ENCODE measurements around the gene RASAL2.
"Not testable (repeated sequence)": the region's sequence is repeated elsewhere in the genome, so short reads cannot be mapped to it uniquely, and the experiment has no call there.

The RASAL2 gene

DNA sequence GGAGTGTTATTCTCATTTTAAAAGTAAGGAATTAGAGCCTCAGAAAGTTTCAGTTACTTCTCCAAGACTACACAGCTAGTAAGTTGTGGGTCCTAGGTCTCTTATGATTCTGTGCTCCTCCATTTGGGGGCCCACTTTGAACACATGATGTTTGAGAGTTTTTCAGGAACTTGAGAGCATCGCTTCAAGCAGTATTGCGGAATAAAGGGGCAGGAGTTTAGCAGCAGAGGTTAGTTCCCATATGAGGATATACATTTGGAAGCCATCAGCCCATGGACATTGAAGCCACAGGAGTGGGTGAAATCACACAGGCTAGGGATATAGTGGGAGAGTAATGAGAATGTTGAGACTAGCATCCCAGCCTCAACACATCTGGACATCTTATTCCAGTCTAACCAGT lies 143.2 kb downstream of the RASAL2 start:
- Histone ChIP-seq H3K9ac (ENCODE audit: low read length) (no peak overlapping the region), H3K36me3 (ENCODE audit: control insufficient read depth, insufficient read depth, low read length) (no peaks in the 10 kb centered on the region), H3K4me3 (ENCODE audit: low read length) (no peak overlapping the region), H3K4me1 (ENCODE audit: control insufficient read depth, insufficient read depth, low read length) (no peaks in the 10 kb centered on the region), H3K27ac (ENCODE audit: low read depth, low read length) (no peak overlapping the region), H3K27me3 (ENCODE audit: control insufficient read depth, insufficient read depth, low read length) (no peaks in the 10 kb centered on the region)

DNA sequence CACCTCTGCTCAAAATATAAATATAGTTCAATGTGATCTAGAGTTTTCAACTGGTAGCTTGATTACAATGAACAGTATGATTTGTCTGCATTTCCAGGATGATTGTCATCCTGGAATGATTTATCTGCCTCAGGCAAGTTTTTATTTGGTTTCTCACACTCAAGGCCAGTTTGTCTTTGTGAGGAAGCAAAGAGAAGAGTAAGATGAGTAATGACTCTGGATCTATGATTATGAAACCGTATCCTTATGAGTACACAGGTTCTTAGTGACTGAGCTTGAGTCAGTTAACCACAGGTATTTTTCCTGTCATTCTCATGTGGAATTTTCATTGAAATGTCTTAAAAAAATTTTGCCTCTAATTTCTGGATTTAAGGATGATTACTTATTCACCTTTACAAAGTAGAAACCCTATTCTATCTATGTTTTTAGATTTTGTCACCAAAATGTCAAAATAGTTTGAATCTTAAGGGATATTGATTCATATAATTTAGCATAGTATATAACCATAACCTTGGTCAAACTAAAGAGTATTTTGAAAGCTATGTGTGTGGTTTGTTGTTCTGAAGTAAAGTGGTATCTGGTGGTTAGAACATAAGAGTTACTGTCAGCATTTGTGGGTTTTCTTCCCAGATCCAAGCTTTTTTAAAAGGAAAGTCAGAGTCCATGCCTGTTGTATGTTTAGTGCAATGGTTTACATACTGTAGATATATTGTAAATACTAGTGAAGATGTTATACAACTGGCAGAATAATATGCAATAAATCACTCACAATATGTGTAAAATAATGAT lies 145.0 kb downstream of the RASAL2 start:
- H3K9ac ChIP-seq (ENCODE audit: low read length), result no peak overlapping the region
- no peaks in the 10 kb centered on the region for H3K36me3 ChIP-seq (ENCODE audit: control insufficient read depth, insufficient read depth, low read length)
- H3K4me3 ChIP-seq (ENCODE audit: low read length), result no peak overlapping the region
- H3K27me3 ChIP-seq (ENCODE audit: control insufficient read depth, insufficient read depth, low read length), result no peaks in the 10 kb centered on the region
- H3K4me1 ChIP-seq (ENCODE audit: control insufficient read depth, insufficient read depth, low read length), result no peaks in the 10 kb centered on the region
- H3K27ac ChIP-seq (ENCODE audit: low read depth, low read length), result no peak overlapping the region

GRCh38 chr1:178241057-178241456 lies 147.2 kb downstream of the RASAL2 start:
- Histone ChIP-seq H3K4me1 (ENCODE audit: control insufficient read depth, insufficient read depth, low read length) (no peaks in the 10 kb centered on the region), H3K27me3 (ENCODE audit: control insufficient read depth, insufficient read depth, low read length) (no peaks in the 10 kb centered on the region), H3K36me3 (ENCODE audit: control insufficient read depth, insufficient read depth, low read length) (no peaks in the 10 kb centered on the region), H3K27ac (ENCODE audit: low read depth, low read length) (no peak overlapping the region), H3K4me3 (ENCODE audit: low read length) (no peak overlapping the region), H3K9ac (ENCODE audit: low read length) (no peak overlapping the region)

GRCh38 chr1:178241837-178242236 lies 147.9 kb downstream of the RASAL2 start:
- Histone ChIP-seq H3K27me3 (ENCODE audit: control insufficient read depth, insufficient read depth, low read length) (no peaks in the 10 kb centered on the region), H3K4me3 (ENCODE audit: low read length) (no peak overlapping the region), H3K9ac (ENCODE audit: low read length) (no peak overlapping the region), H3K4me1 (ENCODE audit: control insufficient read depth, insufficient read depth, low read length) (no peaks in the 10 kb centered on the region), H3K27ac (ENCODE audit: low read depth, low read length) (no peak overlapping the region), H3K36me3 (ENCODE audit: control insufficient read depth, insufficient read depth, low read length) (no peaks in the 10 kb centered on the region)

DNA sequence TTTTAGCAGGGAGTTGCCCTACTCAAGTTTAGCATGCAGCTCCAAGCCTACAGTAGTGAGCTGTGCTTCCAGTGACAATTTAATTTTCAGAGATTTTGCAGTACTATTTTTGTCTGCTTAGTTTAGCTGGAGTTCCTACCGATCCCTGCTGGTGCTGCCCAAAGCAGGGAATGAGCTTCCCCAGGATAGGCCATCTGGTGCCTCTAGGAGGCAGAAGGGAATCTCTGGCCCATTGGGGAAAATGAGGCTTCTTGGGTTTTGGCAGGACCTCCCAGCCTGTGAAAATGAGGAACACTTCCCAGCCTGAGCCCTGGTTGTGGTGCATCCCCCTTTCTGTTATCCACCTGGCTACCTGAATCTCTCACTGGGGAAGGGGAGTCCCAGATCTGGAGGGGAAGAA lies 149.2 kb downstream of the RASAL2 start:
- no peaks in the 10 kb centered on the region for H3K36me3 ChIP-seq (ENCODE audit: control insufficient read depth, insufficient read depth, low read length)
- no peak overlapping the region for H3K9ac ChIP-seq (ENCODE audit: low read length)
- no peaks in the 10 kb centered on the region for H3K4me1 ChIP-seq (ENCODE audit: control insufficient read depth, insufficient read depth, low read length)
- H3K4me3 ChIP-seq (ENCODE audit: low read length), result no peak overlapping the region
- no peak overlapping the region for H3K27ac ChIP-seq (ENCODE audit: low read depth, low read length)
- no peaks in the 10 kb centered on the region for H3K27me3 ChIP-seq (ENCODE audit: control insufficient read depth, insufficient read depth, low read length)

GRCh38 chr1:178243890-178244289 lies 150.0 kb downstream of the RASAL2 start:
- H3K4me1 ChIP-seq (ENCODE audit: control insufficient read depth, insufficient read depth, low read length), result no peaks in the 10 kb centered on the region
- H3K27me3 ChIP-seq (ENCODE audit: control insufficient read depth, insufficient read depth, low read length), result no peaks in the 10 kb centered on the region
- H3K9ac ChIP-seq (ENCODE audit: low read length), result no peak overlapping the region
- H3K36me3 ChIP-seq (ENCODE audit: control insufficient read depth, insufficient read depth, low read length), result no peaks in the 10 kb centered on the region
- H3K27ac ChIP-seq (ENCODE audit: low read depth, low read length), result no peak overlapping the region
- H3K4me3 ChIP-seq (ENCODE audit: low read length), result no peak overlapping the region

DNA sequence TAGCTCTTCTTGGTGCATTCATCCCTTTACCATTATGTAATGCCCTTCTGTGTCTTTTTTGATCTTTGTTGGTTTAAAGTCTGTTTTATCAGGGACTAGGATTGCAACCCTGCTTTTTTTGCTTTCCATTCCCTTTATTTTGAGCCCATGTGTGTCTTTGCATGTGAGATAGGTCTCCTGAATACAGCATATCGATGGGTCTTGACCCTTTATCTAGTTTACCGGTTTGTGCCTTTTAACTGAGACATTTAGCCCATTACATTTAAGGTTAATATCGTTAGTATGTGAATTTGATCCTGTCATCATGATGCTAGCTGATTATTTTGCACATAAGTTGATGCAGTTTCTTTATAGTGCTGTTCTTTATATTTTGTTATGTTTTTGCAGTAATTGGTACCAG lies 154.4 kb downstream of the RASAL2 start:
- H3K27me3 ChIP-seq (ENCODE audit: control insufficient read depth, insufficient read depth, low read length); H3K9ac ChIP-seq (ENCODE audit: low read length); H3K27ac ChIP-seq (ENCODE audit: low read depth, low read length); H3K4me1 ChIP-seq (ENCODE audit: control insufficient read depth, insufficient read depth, low read length); H3K36me3 ChIP-seq (ENCODE audit: control insufficient read depth, insufficient read depth, low read length); H3K4me3 ChIP-seq (ENCODE audit: low read length): not testable (repeated sequence)

DNA sequence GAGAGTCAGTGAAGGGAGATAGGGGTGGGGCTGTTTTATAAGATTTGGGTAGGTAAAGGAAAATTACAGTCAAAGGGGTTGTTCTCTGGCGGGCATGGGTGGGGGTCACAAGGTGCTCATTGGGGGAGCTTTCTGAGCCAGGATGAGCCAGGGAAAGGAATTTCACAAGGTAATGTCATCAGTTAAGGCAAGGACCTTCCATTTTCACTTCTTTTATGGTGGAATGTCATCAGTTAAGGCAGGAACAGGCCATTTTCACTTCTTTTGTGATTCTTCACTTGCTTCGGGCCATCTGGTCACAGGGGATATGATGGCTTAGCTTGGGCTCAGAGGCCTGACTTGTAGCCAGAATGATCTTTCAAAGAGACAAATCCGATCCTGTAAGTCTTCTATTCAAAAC lies 159.7 kb downstream of the RASAL2 start:
- H3K36me3 ChIP-seq (ENCODE audit: control insufficient read depth, insufficient read depth, low read length); H3K4me3 ChIP-seq (ENCODE audit: low read length); H3K27me3 ChIP-seq (ENCODE audit: control insufficient read depth, insufficient read depth, low read length); H3K9ac ChIP-seq (ENCODE audit: low read length); H3K27ac ChIP-seq (ENCODE audit: low read depth, low read length); H3K4me1 ChIP-seq (ENCODE audit: control insufficient read depth, insufficient read depth, low read length): not testable (repeated sequence)

DNA sequence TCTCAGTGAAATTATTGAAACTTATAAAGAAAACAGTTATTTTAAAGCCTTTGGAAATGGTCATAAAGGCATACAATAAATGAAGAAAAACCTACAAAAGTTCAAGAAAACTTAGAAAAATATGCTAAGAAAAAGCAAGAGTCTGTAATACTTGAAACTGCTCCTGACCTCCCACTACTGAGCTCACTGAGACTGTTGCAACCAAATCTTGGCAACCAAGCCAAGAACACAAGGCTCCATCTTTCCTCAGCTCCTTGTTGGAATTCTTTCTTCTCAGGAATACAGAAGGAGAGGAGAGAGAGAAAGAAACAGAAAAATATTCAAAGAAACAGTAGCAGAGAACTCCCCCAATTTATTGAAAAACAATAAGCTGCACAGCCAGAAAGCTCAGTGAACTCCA lies 160.5 kb downstream of the RASAL2 start:
- Histone ChIP-seq H3K36me3 (ENCODE audit: control insufficient read depth, insufficient read depth, low read length) (no peaks in the 10 kb centered on the region), H3K9ac (ENCODE audit: low read length) (no peak overlapping the region), H3K4me3 (ENCODE audit: low read length) (no peak overlapping the region), H3K27me3 (ENCODE audit: control insufficient read depth, insufficient read depth, low read length) (no peaks in the 10 kb centered on the region), H3K4me1 (ENCODE audit: control insufficient read depth, insufficient read depth, low read length) (no peaks in the 10 kb centered on the region), H3K27ac (ENCODE audit: low read depth, low read length) (no peak overlapping the region)

- Histone ChIP-seq H3K27me3 (ENCODE audit: control insufficient read depth, insufficient read depth, low read length) (no peaks in the 10 kb centered on the region), H3K36me3 (ENCODE audit: control insufficient read depth, insufficient read depth, low read length) (no peaks in the 10 kb centered on the region), H3K27ac (ENCODE audit: low read depth, low read length) (no peak overlapping the region), H3K4me3 (ENCODE audit: low read length) (no peak overlapping the region), H3K9ac (ENCODE audit: low read length) (no peak overlapping the region), H3K4me1 (ENCODE audit: control insufficient read depth, insufficient read depth, low read length) (no peaks in the 10 kb centered on the region)
These were observed 164.6 kb downstream of the RASAL2 start for GRCh38 chr1:178258536-178258935.

- H3K4me1 ChIP-seq (ENCODE audit: control insufficient read depth, insufficient read depth, low read length), result no peaks in the 10 kb centered on the region
- H3K9ac ChIP-seq (ENCODE audit: low read length), result no peak overlapping the region
- H3K27me3 ChIP-seq (ENCODE audit: control insufficient read depth, insufficient read depth, low read length), result no peaks in the 10 kb centered on the region
- H3K27ac ChIP-seq (ENCODE audit: low read depth, low read length), result no peak overlapping the region
- no peak overlapping the region for H3K4me3 ChIP-seq (ENCODE audit: low read length)
- no peaks in the 10 kb centered on the region for H3K36me3 ChIP-seq (ENCODE audit: control insufficient read depth, insufficient read depth, low read length)
These were observed 168.2 kb downstream of the RASAL2 start for GRCh38 chr1:178262120-178262500.

GRCh38 chr1:178263341-178263740 lies 169.4 kb downstream of the RASAL2 start:
- Histone ChIP-seq H3K27me3 (ENCODE audit: control insufficient read depth, insufficient read depth, low read length) (no peaks in the 10 kb centered on the region), H3K4me3 (ENCODE audit: low read length) (no peak overlapping the region), H3K27ac (ENCODE audit: low read depth, low read length) (no peak overlapping the region), H3K4me1 (ENCODE audit: control insufficient read depth, insufficient read depth, low read length) (no peaks in the 10 kb centered on the region), H3K36me3 (ENCODE audit: control insufficient read depth, insufficient read depth, low read length) (no peaks in the 10 kb centered on the region), H3K9ac (ENCODE audit: low read length) (no peak overlapping the region)

DNA sequence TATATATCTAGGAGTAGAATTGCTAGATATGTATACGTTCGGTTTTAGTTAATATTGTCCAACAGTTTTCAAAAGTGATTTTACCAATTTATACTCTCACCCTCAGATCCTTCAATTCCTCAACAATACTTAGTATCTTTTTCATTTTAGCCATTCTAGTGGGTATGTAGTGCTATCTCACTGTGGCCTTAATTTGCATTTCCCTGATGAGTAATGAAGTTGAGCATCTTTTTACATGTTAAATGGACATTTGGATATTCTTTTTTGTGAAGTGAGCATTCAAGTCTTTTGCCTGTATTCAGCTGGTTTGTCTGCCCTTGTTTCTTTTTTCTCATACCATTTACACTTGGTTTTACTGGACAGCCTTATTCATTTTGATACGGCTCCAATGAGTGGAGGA lies 172.2 kb downstream of the RASAL2 start:
- Histone ChIP-seq H3K4me3 (ENCODE audit: low read length) (no peak overlapping the region), H3K4me1 (ENCODE audit: control insufficient read depth, insufficient read depth, low read length) (no peaks in the 10 kb centered on the region), H3K27me3 (ENCODE audit: control insufficient read depth, insufficient read depth, low read length) (no peaks in the 10 kb centered on the region), H3K9ac (ENCODE audit: low read length) (no peak overlapping the region), H3K36me3 (ENCODE audit: control insufficient read depth, insufficient read depth, low read length) (no peaks in the 10 kb centered on the region), H3K27ac (ENCODE audit: low read depth, low read length) (no peak overlapping the region)
